Inflammatory macrophage treated with lipopolysaccharide for 4 hours (primary cell): ENCODE data around the gene CASKIN2.
"Not testable (repeated sequence)": the region's sequence is repeated elsewhere in the genome, so short reads cannot be mapped to it uniquely, and the experiment has no call there.

Source experiments
- DNase-seq: peaks from one replicate; pipeline ENCODE4 v3.0.0-alpha.2; 2020

CASKIN2 gene

GRCh38 chr17:75488693-75489510 is 26.4 kb downstream of the CASKIN2 start:
- no peak for DNase-seq

- DNase-seq, result peak; percentile 69
Measured at GRCh38 chr17:75487351-75488070, 27.8 kb downstream of the CASKIN2 start.

GRCh38 chr17:75486951-75487350 is 28.4 kb downstream of the CASKIN2 start:
- DNase-seq, result no peak

GRCh38 chr17:75486151-75486550 is 29.2 kb downstream of the CASKIN2 start:
- DNase-seq, result no peak

GRCh38 chr17:75485688-75486087 is 29.6 kb downstream of the CASKIN2 start:
- DNase-seq, result no peak

- DNase-seq, result no peak
Measured at GRCh38 chr17:75482098-75482942, 33.0 kb downstream of the CASKIN2 start.

- DNase-seq, result no peak
Measured at GRCh38 chr17:75481194-75482068, 33.9 kb downstream of the CASKIN2 start.

GRCh38 chr17:75480281-75480680 is 35.1 kb downstream of the CASKIN2 start:
- no peak for DNase-seq

- no peak for DNase-seq
Measured at GRCh38 chr17:75478508-75478907, 36.8 kb downstream of the CASKIN2 start.

- not testable (repeated sequence) for DNase-seq
Measured at GRCh38 chr17:75477490-75477862, 37.9 kb downstream of the CASKIN2 start.

GRCh38 chr17:75476752-75477489 is 38.4 kb downstream of the CASKIN2 start:
- no peak for DNase-seq

- no peak for DNase-seq
Measured at GRCh38 chr17:75476271-75476671, 39.1 kb downstream of the CASKIN2 start.

GRCh38 chr17:75475851-75476250 is 39.5 kb downstream of the CASKIN2 start:
- DNase-seq, result no peak

- no peak for DNase-seq
Measured at GRCh38 chr17:75475144-75475835, 40.0 kb downstream of the CASKIN2 start.

GRCh38 chr17:75474736-75475135 is 40.6 kb downstream of the CASKIN2 start:
- DNase-seq, result no peak

- DNase-seq, result no peak
Measured at GRCh38 chr17:75473246-75473645, 42.1 kb downstream of the CASKIN2 start.

GRCh38 chr17:75472119-75472518 is 43.2 kb downstream of the CASKIN2 start:
- no peak for DNase-seq

GRCh38 chr17:75471207-75471606 is 44.1 kb downstream of the CASKIN2 start:
- DNase-seq, result no peak

- DNase-seq, result no peak
Measured at GRCh38 chr17:75468779-75469373, 46.5 kb downstream of the CASKIN2 start.

- no peak for DNase-seq
Measured at GRCh38 chr17:75468291-75468754, 47.0 kb downstream of the CASKIN2 start.
